ENCODE data around the gene PPEF2.
"Not testable (repeated sequence)": the region's sequence is repeated elsewhere in the genome, so short reads cannot be mapped to it uniquely, and the experiment has no call there.

PPEF2 gene

GRCh38 chr4:75920327-75920726 is 18.1 kb upstream of the PPEF2 start:
- peaks cover 2% of the 10 kb centered on the region for H3K36me3 ChIP-seq (ENCODE audit: control insufficient read depth, insufficient read depth, low read length)
- peaks cover 10% of the 10 kb centered on the region for H3K4me1 ChIP-seq (ENCODE audit: control insufficient read depth, insufficient read depth, low read length)
- H3K4me3 ChIP-seq (ENCODE audit: low read depth, low read length) = no peak overlapping the region
- H3K9ac ChIP-seq (ENCODE audit: low read depth, low read length) = no peak overlapping the region
- H3K9me3 ChIP-seq (ENCODE audit: control insufficient read depth, insufficient read depth, low read length) = no peaks in the 10 kb centered on the region
- H3K27me3 ChIP-seq (ENCODE audit: control insufficient read depth, insufficient read depth, low read length) = no peaks in the 10 kb centered on the region

GRCh38 chr4:75919920-75920319 is 17.7 kb upstream of the PPEF2 start:
- no peak overlapping the region for H3K4me3 ChIP-seq (ENCODE audit: low read depth, low read length)
- no peaks in the 10 kb centered on the region for H3K9me3 ChIP-seq (ENCODE audit: control insufficient read depth, insufficient read depth, low read length)
- no peak overlapping the region for H3K9ac ChIP-seq (ENCODE audit: low read depth, low read length)
- H3K4me1 ChIP-seq (ENCODE audit: control insufficient read depth, insufficient read depth, low read length) = peaks cover 10% of the 10 kb centered on the region
- H3K36me3 ChIP-seq (ENCODE audit: control insufficient read depth, insufficient read depth, low read length) = peaks cover 2% of the 10 kb centered on the region
- no peaks in the 10 kb centered on the region for H3K27me3 ChIP-seq (ENCODE audit: control insufficient read depth, insufficient read depth, low read length)

- H3K9ac ChIP-seq (ENCODE audit: low read depth, low read length) = no peak overlapping the region
- peaks cover 2% of the 10 kb centered on the region for H3K36me3 ChIP-seq (ENCODE audit: control insufficient read depth, insufficient read depth, low read length)
- peaks cover 3% of the 10 kb centered on the region for H3K4me1 ChIP-seq (ENCODE audit: control insufficient read depth, insufficient read depth, low read length)
- no peaks in the 10 kb centered on the region for H3K27me3 ChIP-seq (ENCODE audit: control insufficient read depth, insufficient read depth, low read length)
- H3K4me3 ChIP-seq (ENCODE audit: low read depth, low read length) = no peak overlapping the region
- peaks cover 5% of the 10 kb centered on the region for H3K9me3 ChIP-seq (ENCODE audit: control insufficient read depth, insufficient read depth, low read length)
These were observed 13.9 kb upstream of the PPEF2 start for GRCh38 chr4:75916091-75916661.

GRCh38 chr4:75912968-75913367 is 10.7 kb upstream of the PPEF2 start:
- peaks cover 3% of the 10 kb centered on the region for H3K4me1 ChIP-seq (ENCODE audit: control insufficient read depth, insufficient read depth, low read length)
- no peaks in the 10 kb centered on the region for H3K27me3 ChIP-seq (ENCODE audit: control insufficient read depth, insufficient read depth, low read length)
- H3K36me3 ChIP-seq (ENCODE audit: control insufficient read depth, insufficient read depth, low read length) = peaks cover under 1% of the 10 kb centered on the region
- H3K9me3 ChIP-seq (ENCODE audit: control insufficient read depth, insufficient read depth, low read length) = peaks cover 15% of the 10 kb centered on the region
- no peak overlapping the region for H3K9ac ChIP-seq (ENCODE audit: low read depth, low read length)
- no peak overlapping the region for H3K4me3 ChIP-seq (ENCODE audit: low read depth, low read length)

GRCh38 chr4:75910831-75911230 is 8.6 kb upstream of the PPEF2 start:
- H3K4me3 ChIP-seq (ENCODE audit: low read depth, low read length); H3K36me3 ChIP-seq (ENCODE audit: control insufficient read depth, insufficient read depth, low read length); H3K4me1 ChIP-seq (ENCODE audit: control insufficient read depth, insufficient read depth, low read length); H3K9ac ChIP-seq (ENCODE audit: low read depth, low read length); H3K27me3 ChIP-seq (ENCODE audit: control insufficient read depth, insufficient read depth, low read length): not testable (repeated sequence)
- peaks cover 15% of the 10 kb centered on the region for H3K9me3 ChIP-seq (ENCODE audit: control insufficient read depth, insufficient read depth, low read length)

- Histone ChIP-seq H3K4me3 (ENCODE audit: low read depth, low read length) (no peak overlapping the region), H3K36me3 (ENCODE audit: control insufficient read depth, insufficient read depth, low read length) (peaks cover 2% of the 10 kb centered on the region), H3K9me3 (ENCODE audit: control insufficient read depth, insufficient read depth, low read length) (peaks cover 15% of the 10 kb centered on the region), H3K27me3 (ENCODE audit: control insufficient read depth, insufficient read depth, low read length) (no peaks in the 10 kb centered on the region), H3K9ac (ENCODE audit: low read depth, low read length) (no peak overlapping the region), H3K4me1 (ENCODE audit: control insufficient read depth, insufficient read depth, low read length) (no peaks in the 10 kb centered on the region)
These were observed 7.2 kb upstream of the PPEF2 start for GRCh38 chr4:75909405-75909804.

GRCh38 chr4:75908555-75908954 is 6.3 kb upstream of the PPEF2 start:
- Histone ChIP-seq H3K9me3 (ENCODE audit: control insufficient read depth, insufficient read depth, low read length) (peaks cover 15% of the 10 kb centered on the region), H3K36me3 (ENCODE audit: control insufficient read depth, insufficient read depth, low read length) (peaks cover 2% of the 10 kb centered on the region), H3K4me1 (ENCODE audit: control insufficient read depth, insufficient read depth, low read length) (no peaks in the 10 kb centered on the region), H3K27me3 (ENCODE audit: control insufficient read depth, insufficient read depth, low read length) (no peaks in the 10 kb centered on the region), H3K9ac (ENCODE audit: low read depth, low read length) (no peak overlapping the region), H3K4me3 (ENCODE audit: low read depth, low read length) (no peak overlapping the region)

GRCh38 chr4:75907966-75908365 is 5.7 kb upstream of the PPEF2 start:
- Histone ChIP-seq H3K4me3 (ENCODE audit: low read depth, low read length) (no peak overlapping the region), H3K27me3 (ENCODE audit: control insufficient read depth, insufficient read depth, low read length) (no peaks in the 10 kb centered on the region), H3K36me3 (ENCODE audit: control insufficient read depth, insufficient read depth, low read length) (peaks cover 2% of the 10 kb centered on the region), H3K9ac (ENCODE audit: low read depth, low read length) (no peak overlapping the region), H3K9me3 (ENCODE audit: control insufficient read depth, insufficient read depth, low read length) (peaks cover 15% of the 10 kb centered on the region), H3K4me1 (ENCODE audit: control insufficient read depth, insufficient read depth, low read length) (no peaks in the 10 kb centered on the region)

GRCh38 chr4:75904076-75904475 is 1.8 kb upstream of the PPEF2 start:
- Histone ChIP-seq H3K9me3 (ENCODE audit: control insufficient read depth, insufficient read depth, low read length) (no peaks in the 10 kb centered on the region), H3K27me3 (ENCODE audit: control insufficient read depth, insufficient read depth, low read length) (no peaks in the 10 kb centered on the region), H3K4me3 (ENCODE audit: low read depth, low read length) (no peak overlapping the region), H3K9ac (ENCODE audit: low read depth, low read length) (no peak overlapping the region), H3K36me3 (ENCODE audit: control insufficient read depth, insufficient read depth, low read length) (peaks cover 2% of the 10 kb centered on the region), H3K4me1 (ENCODE audit: control insufficient read depth, insufficient read depth, low read length) (no peaks in the 10 kb centered on the region)

- Histone ChIP-seq H3K9me3 (ENCODE audit: control insufficient read depth, insufficient read depth, low read length) (no peaks in the 10 kb centered on the region), H3K4me3 (ENCODE audit: low read depth, low read length) (no peak overlapping the region), H3K27me3 (ENCODE audit: control insufficient read depth, insufficient read depth, low read length) (no peaks in the 10 kb centered on the region), H3K9ac (ENCODE audit: low read depth, low read length) (no peak overlapping the region), H3K36me3 (ENCODE audit: control insufficient read depth, insufficient read depth, low read length) (no peaks in the 10 kb centered on the region), H3K4me1 (ENCODE audit: control insufficient read depth, insufficient read depth, low read length) (no peaks in the 10 kb centered on the region)
These were observed 3.7 kb downstream of the PPEF2 start for GRCh38 chr4:75898536-75898935.

- H3K9ac ChIP-seq (ENCODE audit: low read depth, low read length) = no peak overlapping the region
- H3K4me3 ChIP-seq (ENCODE audit: low read depth, low read length) = no peak overlapping the region
- no peaks in the 10 kb centered on the region for H3K36me3 ChIP-seq (ENCODE audit: control insufficient read depth, insufficient read depth, low read length)
- H3K9me3 ChIP-seq (ENCODE audit: control insufficient read depth, insufficient read depth, low read length) = no peaks in the 10 kb centered on the region
- H3K27me3 ChIP-seq (ENCODE audit: control insufficient read depth, insufficient read depth, low read length) = no peaks in the 10 kb centered on the region
- no peaks in the 10 kb centered on the region for H3K4me1 ChIP-seq (ENCODE audit: control insufficient read depth, insufficient read depth, low read length)
These were observed 6.4 kb downstream of the PPEF2 start for GRCh38 chr4:75895744-75896314.

GRCh38 chr4:75892508-75892907 is 9.7 kb downstream of the PPEF2 start:
- H3K27me3 ChIP-seq (ENCODE audit: control insufficient read depth, insufficient read depth, low read length) = no peaks in the 10 kb centered on the region
- no peak overlapping the region for H3K9ac ChIP-seq (ENCODE audit: low read depth, low read length)
- H3K4me1 ChIP-seq (ENCODE audit: control insufficient read depth, insufficient read depth, low read length) = no peaks in the 10 kb centered on the region
- H3K9me3 ChIP-seq (ENCODE audit: control insufficient read depth, insufficient read depth, low read length) = no peaks in the 10 kb centered on the region
- H3K36me3 ChIP-seq (ENCODE audit: control insufficient read depth, insufficient read depth, low read length) = no peaks in the 10 kb centered on the region
- no peak overlapping the region for H3K4me3 ChIP-seq (ENCODE audit: low read depth, low read length)
